GM12892 (cell line): ENCODE measurements around the gene HDX.

Source experiments
- POLR2A ChIP-seq: IDR thresholded peaks from 2 replicates; pipeline ENCODE4 v1.6.1; 2011; ENCODE audit warnings: low read depth, low read length, control low read depth
- POLR2AphosphoS5 ChIP-seq: IDR thresholded peaks from 2 replicates; pipeline ENCODE4 v1.6.1; 2011; ENCODE audit warnings: low read depth, low read length, control low read depth
- TAF1 ChIP-seq: IDR thresholded peaks from 2 replicates; pipeline ENCODE4 v1.6.1; 2011; ENCODE audit warnings: low read depth, mild to moderate bottlenecking, control low read depth, low read length, borderline replicate concordance

- TF ChIP-seq POLR2A (no peak), POLR2AphosphoS5 (no peak), TAF1 (no peak)
Measured at GRCh38 chrX:84488426-84488825, 13.8 kb downstream of the HDX start.
